ENCODE data around the gene SMARCB1. TPM values are rescaled to one million over a fixed set of nuclear protein-coding genes. Genes with fewer than 3 reads are reported as not detected.
"Not testable (repeated sequence)": the region's sequence is repeated elsewhere in the genome, so short reads cannot be mapped to it uniquely, and the experiment has no call there.

The SMARCB1 gene
- total and polyA plus RNA-seq, 3 experiments from 2014 or later = 40.4 to 120 (median 113) TPM

DNA sequence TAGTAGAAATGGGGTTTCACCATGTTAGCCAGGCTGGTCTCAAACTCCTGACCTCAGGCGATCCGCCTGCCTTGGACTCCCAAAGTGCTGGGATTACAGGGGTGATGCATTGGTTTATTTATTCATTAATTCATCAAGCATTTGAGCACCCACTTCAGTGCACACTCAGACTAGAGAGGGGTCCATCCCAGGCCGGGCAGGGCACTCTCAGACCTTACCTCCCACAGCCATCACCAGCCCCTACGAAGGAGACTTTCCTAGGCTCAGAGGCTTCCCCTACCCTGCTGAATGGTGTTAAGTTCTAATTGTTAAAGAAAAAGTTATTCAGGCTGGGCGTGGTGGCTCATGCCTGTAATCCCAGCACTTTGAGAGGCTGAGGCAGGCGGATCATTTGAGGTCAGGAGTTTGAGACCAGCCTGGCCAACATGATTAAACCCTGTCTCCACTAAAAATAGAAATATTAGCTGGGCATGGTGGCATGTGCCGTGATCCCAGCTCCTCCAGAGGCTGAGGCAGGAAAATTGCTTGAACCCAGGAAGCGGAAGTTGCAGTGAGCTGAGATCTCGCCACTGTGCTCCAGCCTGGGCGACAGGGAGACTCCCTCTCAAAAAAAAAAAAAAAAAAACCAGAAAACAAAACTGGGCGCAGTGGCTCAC, 77.9 kb downstream of the SMARCB1 start:
- CTCF ChIA-PET = interaction anchor here (2.1 kb wide), 1 partner anchor 15 kb away, joined by 13 read pairs; no protein-coding TSS in a partner anchor
- H3K27ac ChIP-seq (ENCODE audit: low read depth, low read length); H3K4me3 Mint-ChIP-seq; H3K27ac Mint-ChIP-seq; DNase-seq; H3K27me3 Mint-ChIP-seq; H3K9me3 Mint-ChIP-seq; H3K9me3 ChIP-seq (ENCODE audit: low read length); H3K4me3 ChIP-seq (ENCODE audit: low read length); H3K36me3 ChIP-seq (ENCODE audit: insufficient read depth, low read length); H3K4me1 ChIP-seq (ENCODE audit: insufficient read depth, low read length); H3K27me3 ChIP-seq (ENCODE audit: insufficient read depth, low read length, poor library complexity, severe bottlenecking); H3K4me1 Mint-ChIP-seq; POLR2A ChIA-PET: not testable (repeated sequence)
- H3K36me3 Mint-ChIP-seq = peaks cover 9 to 27% (median 21%) of the 10 kb centered on the region in 3 donors

DNA sequence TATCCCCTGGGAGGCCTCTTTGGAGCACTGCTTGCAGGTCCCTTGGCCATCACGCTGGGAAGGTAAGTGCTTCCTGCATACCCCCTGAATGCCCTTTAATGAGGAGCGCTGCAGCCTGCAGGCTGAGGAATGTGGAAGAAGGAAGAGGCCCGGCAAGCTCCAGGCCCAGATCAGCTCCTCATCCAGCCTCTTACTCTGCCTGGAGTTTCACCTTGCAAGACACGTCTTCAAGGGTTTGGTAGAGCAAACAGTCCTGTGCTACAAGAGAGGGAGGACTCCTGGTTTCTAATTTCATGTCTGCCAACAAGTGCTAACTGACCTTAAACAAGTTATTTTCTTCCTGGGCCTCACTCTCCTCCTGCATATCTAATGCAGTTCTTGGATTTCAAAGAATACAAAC, 81.8 kb downstream of the SMARCB1 start:
- no peaks in the 10 kb centered on the region for H3K4me1 ChIP-seq (ENCODE audit: insufficient read depth, low read length)
- H3K27me3 ChIP-seq (ENCODE audit: insufficient read depth, low read length, poor library complexity, severe bottlenecking) = no peaks in the 10 kb centered on the region
- Mint-ChIP-seq H3K9me3 (no peaks in the 10 kb centered on the region), H3K4me3 (no peak overlapping the region), H3K27me3 (no peaks in the 10 kb centered on the region), H3K36me3 (peaks cover 9 to 35% (median 14%) of the 10 kb centered on the region in 3 donors), H3K4me1 (no peaks in the 10 kb centered on the region), H3K27ac (no peak overlapping the region)
- DNase-seq = no peak
- peaks cover 6% of the 10 kb centered on the region for H3K36me3 ChIP-seq (ENCODE audit: insufficient read depth, low read length)
- POLR2A ChIA-PET = no interaction called here
- no peak overlapping the region for H3K27ac ChIP-seq (ENCODE audit: low read depth, low read length)
- no peak overlapping the region for H3K4me3 ChIP-seq (ENCODE audit: low read length)
- CTCF ChIA-PET = interaction anchor here (0.8 to 1.5 kb wide), 3 partner anchors 11 to 25 kb away, joined by 3 to 5 read pairs (median 3); partner anchors contain the start of genes MIF and SLC2A11
- H3K9me3 ChIP-seq (ENCODE audit: low read length) = no peaks in the 10 kb centered on the region

DNA sequence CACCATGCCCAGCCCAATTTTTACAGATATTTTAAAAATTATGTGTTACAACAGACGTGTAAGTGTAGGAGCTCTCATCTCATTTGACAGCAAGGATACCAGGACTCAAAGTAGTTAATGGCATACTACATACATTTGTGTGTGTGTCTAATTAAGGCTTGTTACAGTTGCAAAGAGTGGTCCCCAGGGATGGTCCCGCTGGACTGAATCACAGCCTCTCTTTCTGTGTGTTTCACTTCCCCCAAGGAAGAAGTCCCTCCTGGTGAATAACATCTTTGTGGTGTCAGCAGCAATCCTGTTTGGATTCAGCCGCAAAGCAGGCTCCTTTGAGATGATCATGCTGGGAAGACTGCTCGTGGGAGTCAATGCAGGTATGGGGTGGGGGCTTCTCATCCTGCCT, 88.1 kb downstream of the SMARCB1 start:
- POLR2A ChIA-PET = no interaction called here
- peaks cover 10 to 42% (median 20%) of the 10 kb centered on the region in 3 donors for H3K36me3 Mint-ChIP-seq

DNA sequence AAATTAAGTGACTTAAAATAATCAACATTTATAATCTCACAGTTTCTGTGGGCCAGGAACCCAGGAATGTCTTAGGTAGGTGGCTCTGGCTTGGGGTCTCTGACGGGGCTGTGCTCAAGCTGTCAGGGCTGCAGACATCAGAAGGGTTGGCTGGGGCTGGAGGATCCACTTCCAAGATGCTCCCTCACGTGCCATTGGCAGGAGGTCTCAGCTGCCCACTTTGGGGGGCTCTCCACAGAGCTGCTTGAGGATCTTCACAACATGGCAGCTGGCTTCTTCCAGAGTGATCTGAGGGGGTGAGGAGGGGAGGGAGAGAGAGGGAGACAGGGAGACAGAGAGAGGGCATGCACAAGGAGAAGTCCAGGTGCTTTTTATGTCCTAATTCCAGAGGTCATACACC, 89.0 kb downstream of the SMARCB1 start:
- Mint-ChIP-seq H3K4me1 (no peaks in the 10 kb centered on the region), H3K4me3 (no peak overlapping the region), H3K27ac (peak overlapping the region in 1 of 8 donors; percentile 29), H3K36me3 (peaks cover 6 to 38% (median 21%) of the 10 kb centered on the region in 3 donors), H3K9me3 (no peaks in the 10 kb centered on the region), H3K27me3 (no peaks in the 10 kb centered on the region)
- ChIA-PET CTCF (no interaction called here), POLR2A (no interaction called here)
- no peak overlapping the region for H3K27ac ChIP-seq (ENCODE audit: low read depth, low read length)
- H3K9me3 ChIP-seq (ENCODE audit: low read length) = no peaks in the 10 kb centered on the region
- no peaks in the 10 kb centered on the region for H3K4me1 ChIP-seq (ENCODE audit: insufficient read depth, low read length)
- H3K27me3 ChIP-seq (ENCODE audit: insufficient read depth, low read length, poor library complexity, severe bottlenecking) = no peaks in the 10 kb centered on the region
- H3K4me3 ChIP-seq (ENCODE audit: low read length) = no peak overlapping the region
- no peaks in the 10 kb centered on the region for H3K36me3 ChIP-seq (ENCODE audit: insufficient read depth, low read length)
- no peak for DNase-seq

More for the DNA sequence above, 88.1 kb downstream of the SMARCB1 start:
- Histone ChIP-seq H3K4me3 (ENCODE audit: low read length) (no peak overlapping the region), H3K4me1 (ENCODE audit: insufficient read depth, low read length) (no peaks in the 10 kb centered on the region), H3K27ac (ENCODE audit: low read depth, low read length) (no peak overlapping the region), H3K27me3 (ENCODE audit: insufficient read depth, low read length, poor library complexity, severe bottlenecking) (no peaks in the 10 kb centered on the region), H3K9me3 (ENCODE audit: low read length) (no peaks in the 10 kb centered on the region), H3K36me3 (ENCODE audit: insufficient read depth, low read length) (peaks cover 3% of the 10 kb centered on the region)
- no peaks in the 10 kb centered on the region for H3K4me1 Mint-ChIP-seq
- no peaks in the 10 kb centered on the region for H3K9me3 Mint-ChIP-seq
- DNase-seq = no peak
- H3K27ac Mint-ChIP-seq = peak overlapping the region in 1 of 8 donors; percentile 54
- H3K4me3 Mint-ChIP-seq = no peak overlapping the region
- CTCF ChIA-PET = interaction anchor here (1.7 kb wide), 1 partner anchor 25 kb away, joined by 4 read pairs; no protein-coding TSS in a partner anchor
- no peaks in the 10 kb centered on the region for H3K27me3 Mint-ChIP-seq

DNA sequence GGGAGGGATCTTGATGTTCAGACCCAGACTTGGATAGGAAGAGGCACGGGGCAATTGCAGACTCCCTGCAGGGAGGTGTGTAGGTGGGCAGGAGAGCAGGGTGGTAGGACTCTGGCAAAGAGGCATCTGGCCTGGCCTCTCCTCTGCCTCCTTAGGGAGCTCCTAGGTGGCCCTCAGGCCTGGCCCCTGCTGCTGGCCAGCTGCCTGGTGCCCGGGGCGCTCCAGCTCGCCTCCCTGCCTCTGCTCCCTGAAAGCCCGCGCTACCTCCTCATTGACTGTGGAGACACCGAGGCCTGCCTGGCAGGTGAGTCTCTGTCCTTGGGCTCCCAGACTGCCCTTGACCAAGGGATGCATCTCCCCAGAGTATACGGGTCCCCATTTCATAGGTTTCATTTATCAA, 90.8 kb downstream of the SMARCB1 start:
- H3K4me3 ChIP-seq (ENCODE audit: low read length) = no peak overlapping the region
- no peak overlapping the region for H3K27ac ChIP-seq (ENCODE audit: low read depth, low read length)
- Mint-ChIP-seq H3K27ac (peak overlapping the region in 1 of 8 donors; percentile 51), H3K4me1 (no peaks in the 10 kb centered on the region), H3K9me3 (no peaks in the 10 kb centered on the region), H3K4me3 (no peak overlapping the region), H3K36me3 (peaks cover 6 to 45% (median 27%) of the 10 kb centered on the region in 3 donors), H3K27me3 (no peaks in the 10 kb centered on the region)
- DNase-seq = no peak
- no peaks in the 10 kb centered on the region for H3K36me3 ChIP-seq (ENCODE audit: insufficient read depth, low read length)
- ChIA-PET POLR2A (no interaction called here), CTCF (no interaction called here)
- H3K9me3 ChIP-seq (ENCODE audit: low read length) = no peaks in the 10 kb centered on the region
- H3K27me3 ChIP-seq (ENCODE audit: insufficient read depth, low read length, poor library complexity, severe bottlenecking) = no peaks in the 10 kb centered on the region
- H3K4me1 ChIP-seq (ENCODE audit: insufficient read depth, low read length) = no peaks in the 10 kb centered on the region

DNA sequence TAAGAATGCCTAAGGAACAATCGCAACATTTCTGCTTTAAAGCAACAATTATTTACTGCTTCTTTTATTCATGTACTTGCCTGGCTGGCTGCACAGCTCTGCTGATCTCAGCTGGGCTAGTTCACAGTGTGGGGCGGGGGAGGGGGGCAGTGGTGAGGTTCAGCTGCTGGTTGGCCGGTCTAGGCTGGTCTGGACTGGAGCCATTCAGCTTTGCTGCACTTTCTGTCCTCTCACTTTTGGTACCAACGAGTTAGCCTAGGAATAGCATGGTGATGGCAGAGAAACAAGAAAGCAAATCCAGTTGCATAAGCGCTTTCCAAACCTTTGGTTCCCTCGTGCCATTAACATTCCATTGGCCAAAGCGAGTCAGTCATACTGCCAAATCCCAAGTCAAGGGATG, 91.5 kb downstream of the SMARCB1 start:
- Mint-ChIP-seq H3K4me1 (no peaks in the 10 kb centered on the region), H3K4me3 (no peak overlapping the region), H3K36me3 (peaks cover 6 to 45% (median 27%) of the 10 kb centered on the region in 3 donors), H3K27ac (no peak overlapping the region), H3K27me3 (no peaks in the 10 kb centered on the region), H3K9me3 (no peaks in the 10 kb centered on the region)
- DNase-seq = no peak
- no peaks in the 10 kb centered on the region for H3K36me3 ChIP-seq (ENCODE audit: insufficient read depth, low read length)
- no peak overlapping the region for H3K27ac ChIP-seq (ENCODE audit: low read depth, low read length)
- no peaks in the 10 kb centered on the region for H3K9me3 ChIP-seq (ENCODE audit: low read length)
- H3K4me1 ChIP-seq (ENCODE audit: insufficient read depth, low read length) = no peaks in the 10 kb centered on the region
- H3K27me3 ChIP-seq (ENCODE audit: insufficient read depth, low read length, poor library complexity, severe bottlenecking) = no peaks in the 10 kb centered on the region
- CTCF ChIA-PET = no interaction called here
- H3K4me3 ChIP-seq (ENCODE audit: low read length) = no peak overlapping the region
- POLR2A ChIA-PET = no interaction called here

DNA sequence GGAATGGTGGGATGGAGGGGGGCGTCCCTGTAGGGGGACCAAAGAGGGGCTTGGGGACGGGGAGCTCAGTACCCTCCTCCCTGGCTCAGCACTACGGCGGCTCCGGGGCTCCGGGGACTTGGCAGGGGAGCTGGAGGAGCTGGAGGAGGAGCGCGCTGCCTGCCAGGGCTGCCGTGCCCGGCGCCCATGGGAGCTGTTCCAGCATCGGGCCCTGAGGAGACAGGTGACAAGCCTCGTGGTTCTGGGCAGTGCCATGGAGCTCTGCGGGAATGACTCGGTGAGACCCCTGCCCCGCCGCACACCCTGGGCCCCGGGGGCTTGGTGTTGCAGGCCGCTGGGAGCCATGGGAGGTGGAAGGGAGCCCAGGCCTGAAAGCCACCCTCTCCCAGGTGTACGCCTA, 95.6 kb downstream of the SMARCB1 start:
- Mint-ChIP-seq H3K4me3 (no peak overlapping the region), H3K27me3 (no peaks in the 10 kb centered on the region), H3K36me3 (peaks cover 6 to 24% (median 19%) of the 10 kb centered on the region in 3 donors), H3K4me1 (no peaks in the 10 kb centered on the region), H3K27ac (no peak overlapping the region), H3K9me3 (no peaks in the 10 kb centered on the region)
- Histone ChIP-seq H3K36me3 (ENCODE audit: insufficient read depth, low read length) (no peaks in the 10 kb centered on the region), H3K4me1 (ENCODE audit: insufficient read depth, low read length) (no peaks in the 10 kb centered on the region), H3K4me3 (ENCODE audit: low read length) (no peak overlapping the region), H3K9me3 (ENCODE audit: low read length) (no peaks in the 10 kb centered on the region), H3K27me3 (ENCODE audit: insufficient read depth, low read length, poor library complexity, severe bottlenecking) (no peaks in the 10 kb centered on the region), H3K27ac (ENCODE audit: low read depth, low read length) (no peak overlapping the region)
- CTCF ChIA-PET = no interaction called here
- DNase-seq = no peak
- POLR2A ChIA-PET = no interaction called here

DNA sequence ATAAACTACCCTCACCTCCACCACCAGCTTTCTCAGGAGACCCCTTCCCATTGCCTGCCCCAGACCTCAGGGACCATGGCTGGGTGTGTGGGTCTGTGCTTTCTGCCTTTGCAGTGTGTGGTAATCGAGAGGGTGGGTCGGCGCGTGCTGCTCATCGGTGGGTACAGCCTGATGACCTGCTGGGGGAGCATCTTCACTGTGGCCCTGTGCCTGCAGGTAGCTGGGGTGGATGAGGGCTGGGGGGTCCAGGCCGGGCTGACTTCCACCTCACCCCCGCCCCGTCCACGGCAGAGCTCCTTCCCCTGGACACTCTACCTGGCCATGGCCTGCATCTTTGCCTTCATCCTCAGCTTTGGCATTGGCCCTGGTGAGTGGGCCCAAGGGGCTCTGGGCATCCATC, 96.9 kb downstream of the SMARCB1 start:
- ChIA-PET POLR2A (no interaction called here), CTCF (no interaction called here)

More for the DNA sequence above, 96.9 kb downstream of the SMARCB1 start:
- Mint-ChIP-seq H3K27me3 (no peaks in the 10 kb centered on the region), H3K27ac (no peak overlapping the region), H3K9me3 (no peaks in the 10 kb centered on the region), H3K36me3 (peaks cover 0 to 16% (median 14%) of the 10 kb centered on the region in 3 donors), H3K4me3 (no peak overlapping the region), H3K4me1 (no peaks in the 10 kb centered on the region)
- Histone ChIP-seq H3K36me3 (ENCODE audit: insufficient read depth, low read length) (no peaks in the 10 kb centered on the region), H3K27me3 (ENCODE audit: insufficient read depth, low read length, poor library complexity, severe bottlenecking) (no peaks in the 10 kb centered on the region), H3K4me3 (ENCODE audit: low read length) (no peak overlapping the region), H3K27ac (ENCODE audit: low read depth, low read length) (no peak overlapping the region), H3K4me1 (ENCODE audit: insufficient read depth, low read length) (no peaks in the 10 kb centered on the region), H3K9me3 (ENCODE audit: low read length) (no peaks in the 10 kb centered on the region)
- no peak for DNase-seq

All from CD8-positive, alpha-beta memory T cell (primary cell).